ENCODE results near the gene GIPC3.

The GIPC3 gene, protein sequence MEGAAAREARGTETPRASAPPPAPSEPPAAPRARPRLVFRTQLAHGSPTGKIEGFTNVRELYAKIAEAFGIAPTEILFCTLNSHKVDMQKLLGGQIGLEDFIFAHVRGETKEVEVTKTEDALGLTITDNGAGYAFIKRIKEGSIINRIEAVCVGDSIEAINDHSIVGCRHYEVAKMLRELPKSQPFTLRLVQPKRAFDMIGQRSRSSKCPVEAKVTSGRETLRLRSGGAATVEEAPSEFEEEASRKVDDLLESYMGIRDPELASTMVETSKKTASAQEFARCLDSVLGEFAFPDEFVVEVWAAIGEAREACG

DNA sequence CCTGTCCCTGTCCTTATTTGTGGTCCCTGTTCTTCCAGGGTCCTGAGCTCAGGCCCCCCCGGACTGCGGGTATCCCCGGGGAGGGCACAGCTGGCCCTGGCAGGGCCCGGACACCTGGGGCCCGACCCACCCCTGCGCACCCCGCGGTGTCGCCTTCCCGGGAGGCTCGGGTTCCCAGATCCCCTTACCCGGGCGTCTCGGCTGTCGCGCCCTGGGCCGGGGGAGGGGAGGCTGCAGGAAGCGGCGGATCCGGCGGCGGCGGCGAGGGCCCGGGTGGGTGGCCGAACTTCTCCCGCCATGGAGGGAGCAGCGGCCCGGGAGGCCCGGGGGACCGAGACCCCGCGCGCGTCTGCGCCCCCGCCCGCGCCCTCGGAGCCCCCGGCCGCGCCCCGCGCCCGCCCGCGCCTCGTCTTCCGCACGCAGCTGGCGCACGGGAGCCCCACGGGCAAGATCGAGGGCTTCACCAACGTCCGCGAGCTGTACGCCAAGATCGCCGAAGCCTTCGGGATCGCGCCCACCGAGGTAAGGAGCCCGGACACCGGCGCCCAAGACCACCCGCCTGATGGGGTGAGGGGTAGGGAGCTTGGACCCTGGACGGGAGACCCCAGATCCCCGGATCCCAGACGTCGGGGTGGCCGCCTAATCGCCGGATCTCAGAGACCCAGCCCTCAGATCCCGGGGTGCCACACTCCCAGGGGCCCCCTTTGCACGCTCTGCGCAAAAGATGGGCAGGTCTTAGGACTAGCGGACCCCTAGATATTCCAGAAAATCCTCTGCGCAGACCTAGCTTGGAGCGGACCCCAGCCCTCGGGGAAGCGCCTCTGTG lies at the start of gene GIPC3:
GIPC3 (plus strand) TSS at position 178 of the 826 bp plus-strand sequence; CDS start at position 298, 120 bp downstream.
- DNase-seq, result no peak

DNA sequence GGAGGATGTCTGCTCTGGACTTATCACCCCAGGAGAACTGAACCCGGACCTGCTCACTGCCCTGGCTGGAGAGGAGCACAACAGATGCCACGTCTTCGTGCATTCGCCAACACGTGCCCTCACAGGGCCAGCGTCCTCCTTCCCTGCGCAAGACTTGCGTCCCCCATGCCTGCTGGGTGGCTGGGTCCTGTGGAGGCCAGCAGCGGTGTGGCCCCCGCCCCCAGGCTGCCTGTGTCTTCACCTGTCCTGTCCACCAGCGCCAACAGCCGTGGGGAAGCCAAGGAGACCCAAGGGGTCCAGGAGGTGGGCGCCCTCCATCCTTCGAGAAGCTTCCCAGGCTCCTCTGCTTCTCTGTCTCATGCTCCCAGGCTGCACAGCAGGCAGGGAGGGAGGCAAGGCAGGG lies 49.7 kb upstream of the GIPC3 start:
- DNase-seq, result no peak

DNA sequence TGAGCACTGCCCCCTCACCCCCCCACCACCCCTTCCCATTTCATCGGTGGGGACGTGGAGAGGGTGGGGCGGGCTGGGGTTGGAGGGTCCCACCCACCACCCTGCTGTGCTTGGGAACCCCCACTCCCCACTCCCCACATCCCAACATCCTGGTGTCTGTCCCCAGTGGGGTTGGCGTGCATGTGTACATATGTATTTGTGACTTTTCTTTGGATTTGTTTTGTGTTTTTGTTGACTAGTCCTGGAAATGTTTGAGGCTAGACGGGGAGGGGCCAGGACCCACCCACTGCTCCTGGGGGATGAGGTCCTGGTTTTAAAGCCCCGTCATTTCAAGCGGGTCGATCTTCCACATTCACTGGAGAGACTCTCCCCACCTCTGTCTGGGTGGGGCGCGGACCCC lies 49.3 kb upstream of the GIPC3 start:
- no peak for DNase-seq

DNA sequence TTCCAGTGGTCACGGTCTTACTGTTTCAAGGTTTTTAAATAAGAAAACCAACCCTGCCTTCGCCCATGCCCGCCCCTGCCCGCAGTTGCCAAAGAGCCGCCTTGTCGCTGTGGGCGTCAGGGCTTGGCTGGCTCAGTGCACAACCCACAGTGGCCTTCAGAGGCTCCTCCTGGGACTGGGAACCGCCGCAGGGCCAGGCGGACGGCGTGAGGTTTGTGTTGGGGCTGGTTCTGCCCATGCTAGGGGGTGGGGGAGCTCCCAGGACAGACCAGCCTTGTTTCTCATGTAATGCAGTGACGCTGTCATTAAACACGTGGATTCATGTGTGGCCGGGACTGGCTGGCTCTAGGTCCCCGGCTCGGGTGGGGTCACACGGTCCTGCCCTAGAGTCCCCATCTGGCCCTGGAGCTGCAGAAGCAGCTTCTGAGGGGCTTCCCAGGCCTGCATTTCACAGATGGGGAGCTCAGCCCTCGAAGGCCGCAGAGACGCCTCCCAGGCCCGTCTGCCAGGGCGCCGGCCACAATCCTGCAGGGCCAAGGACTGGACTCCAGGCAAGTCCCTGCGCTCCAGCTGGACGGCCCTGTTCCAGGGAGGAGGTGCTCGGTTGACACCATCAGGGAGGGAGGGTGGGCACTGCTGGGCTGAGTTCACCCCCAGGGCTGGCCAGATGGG lies 48.7 kb upstream of the GIPC3 start:
- DNase-seq, result peak; percentile 67

DNA sequence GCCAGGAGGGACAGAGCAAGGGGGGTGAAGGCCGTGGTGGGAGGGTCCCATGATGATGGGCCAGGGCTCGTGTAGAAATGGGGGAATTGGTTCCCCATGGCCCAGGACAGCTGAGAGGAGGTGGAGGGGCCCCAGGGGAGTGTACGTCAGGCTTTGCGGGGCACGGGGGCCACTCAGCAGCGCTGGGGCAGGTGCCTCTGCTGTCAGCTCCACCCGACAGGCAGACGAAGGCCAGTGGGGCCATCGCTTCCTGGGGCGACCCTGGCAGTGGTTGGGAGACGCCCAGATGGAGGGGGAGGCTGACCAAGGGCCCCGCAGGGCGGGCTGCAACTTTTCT lies 48.2 kb upstream of the GIPC3 start:
- no peak for DNase-seq

DNA sequence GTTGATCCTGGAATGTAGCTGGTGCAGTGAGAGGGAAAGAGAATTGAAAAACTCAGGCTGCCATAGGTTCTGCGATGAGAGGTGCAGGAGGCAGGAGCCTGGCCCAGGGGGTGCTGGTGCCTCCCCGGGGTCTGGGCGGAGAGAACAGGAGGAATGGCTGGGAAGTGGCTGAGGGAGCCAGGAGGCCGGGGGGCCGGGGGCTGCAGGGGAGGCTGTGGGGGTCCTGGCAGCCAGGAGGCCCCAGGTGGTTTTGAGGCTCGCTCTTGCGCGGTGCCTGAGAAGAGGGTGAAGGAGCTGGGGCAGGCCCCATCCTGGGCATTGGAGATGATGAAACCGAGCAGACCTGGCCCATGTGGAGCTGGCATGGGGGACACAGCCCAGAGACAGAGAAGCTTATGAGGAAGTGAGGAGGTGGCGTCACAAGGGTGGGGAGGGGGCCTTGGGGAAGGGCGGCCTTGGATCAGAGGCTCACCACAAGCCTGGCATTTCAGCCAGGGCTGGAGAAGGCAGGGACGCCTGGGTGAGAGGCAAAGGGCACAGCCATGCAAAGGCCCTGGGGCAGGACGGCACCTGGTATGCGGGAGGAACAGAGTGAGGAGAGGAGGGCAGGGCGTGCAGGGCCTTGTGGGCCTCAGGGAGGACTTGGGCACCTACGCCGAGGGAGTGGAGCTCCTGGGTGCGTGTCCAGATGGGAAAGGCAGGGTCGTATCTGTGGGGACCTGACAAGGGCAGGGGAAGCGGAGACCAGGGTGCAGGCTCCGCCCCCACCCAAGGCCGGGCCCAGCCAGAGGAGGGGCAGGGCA lies 47.6 kb upstream of the GIPC3 start:
- DNase-seq, result no peak

DNA sequence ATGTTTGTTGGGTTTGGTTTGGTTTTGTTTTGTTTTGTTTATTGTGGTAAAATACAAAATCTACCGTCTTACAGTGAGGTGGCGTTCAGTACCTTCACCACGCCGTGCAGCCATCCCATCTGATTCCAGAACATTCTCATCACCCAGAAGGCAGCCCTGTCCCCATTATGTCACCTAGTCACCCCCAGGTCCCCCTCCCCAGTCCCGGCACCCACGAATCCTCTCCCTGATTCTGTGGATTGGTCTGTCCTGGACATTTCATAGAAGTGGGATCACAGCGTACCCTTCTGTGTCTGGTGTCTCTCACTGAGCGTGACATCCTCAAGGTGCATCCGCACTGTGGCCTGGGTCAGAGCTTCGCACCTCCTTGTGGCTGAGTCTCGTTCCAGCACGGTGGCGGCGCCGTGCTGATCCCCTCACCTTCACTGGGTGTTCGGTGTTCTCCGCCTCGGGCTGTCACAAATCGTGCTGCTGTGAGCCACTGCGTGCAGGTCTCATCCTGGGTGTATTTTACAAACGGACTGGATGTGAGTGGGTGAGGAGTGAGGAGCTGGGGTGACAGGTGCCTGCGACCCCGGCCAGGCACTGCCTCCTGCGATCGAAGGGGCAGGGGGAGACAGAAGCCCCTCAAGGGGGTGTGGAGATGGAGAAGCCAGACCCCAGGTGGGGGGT lies 46.9 kb upstream of the GIPC3 start:
- DNase-seq, result no peak

DNA sequence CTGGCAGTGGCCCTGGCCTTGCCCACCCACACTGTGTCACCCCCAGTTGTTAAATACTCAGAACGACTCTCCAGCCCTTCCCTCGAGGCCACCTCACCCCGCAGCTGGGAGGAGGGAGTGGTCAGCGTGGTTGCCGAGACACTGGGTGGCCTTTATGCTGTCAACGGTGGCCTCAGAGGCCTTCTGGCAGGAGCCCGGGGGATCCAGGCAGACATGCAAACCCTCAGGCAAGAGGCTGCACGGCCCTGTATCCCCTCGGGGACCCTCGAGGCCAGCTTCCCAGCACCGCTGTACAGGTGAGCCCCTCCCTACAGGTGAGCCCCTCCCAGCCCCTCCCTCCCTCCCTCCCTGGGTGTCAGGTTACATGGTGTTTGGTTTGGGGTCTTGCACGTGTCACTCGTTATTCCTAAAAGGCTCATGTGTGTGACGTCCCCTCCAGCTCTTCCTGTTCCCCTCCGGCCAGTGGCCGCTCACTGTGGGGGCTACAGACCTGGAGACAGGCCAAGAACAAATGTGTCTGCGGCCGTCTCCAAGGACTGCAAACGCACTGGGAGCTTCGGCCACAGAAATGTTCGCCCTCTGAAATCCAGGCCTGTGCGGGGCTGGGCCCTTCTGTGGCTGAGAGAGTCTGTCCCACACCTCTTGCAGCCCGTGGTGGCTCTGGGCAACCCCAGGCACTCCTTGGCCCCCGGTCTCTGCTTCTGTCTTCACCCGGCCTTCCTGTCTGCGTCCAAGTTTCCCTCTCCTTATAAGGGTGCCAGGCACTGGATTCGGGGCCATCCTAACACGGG lies 46.1 kb upstream of the GIPC3 start, which contains the start of gene TEKTIP1:
TEKTIP1 (plus strand) TSS at position 210 of the 791 bp plus-strand sequence; CDS start at position 214, 4 bp downstream.
- no peak for DNase-seq

DNA sequence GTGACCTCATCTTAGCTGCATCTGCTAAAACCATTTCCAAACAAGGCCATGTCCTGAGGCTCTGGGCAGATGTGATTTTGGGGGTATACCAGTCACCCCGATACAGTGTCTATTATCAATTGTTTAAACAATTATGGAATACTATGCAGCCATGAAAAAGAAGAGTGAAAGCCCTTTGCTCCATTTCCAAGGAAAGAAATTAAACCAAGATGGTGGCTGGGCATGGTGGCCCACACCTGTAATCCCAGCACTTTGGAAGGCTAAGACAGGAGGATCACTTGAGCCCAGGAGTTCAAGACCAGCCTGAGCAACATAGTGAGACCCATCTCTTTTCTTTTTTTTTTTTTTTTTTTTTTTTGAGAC lies 45.5 kb upstream of the GIPC3 start:
- no peak for DNase-seq

DNA sequence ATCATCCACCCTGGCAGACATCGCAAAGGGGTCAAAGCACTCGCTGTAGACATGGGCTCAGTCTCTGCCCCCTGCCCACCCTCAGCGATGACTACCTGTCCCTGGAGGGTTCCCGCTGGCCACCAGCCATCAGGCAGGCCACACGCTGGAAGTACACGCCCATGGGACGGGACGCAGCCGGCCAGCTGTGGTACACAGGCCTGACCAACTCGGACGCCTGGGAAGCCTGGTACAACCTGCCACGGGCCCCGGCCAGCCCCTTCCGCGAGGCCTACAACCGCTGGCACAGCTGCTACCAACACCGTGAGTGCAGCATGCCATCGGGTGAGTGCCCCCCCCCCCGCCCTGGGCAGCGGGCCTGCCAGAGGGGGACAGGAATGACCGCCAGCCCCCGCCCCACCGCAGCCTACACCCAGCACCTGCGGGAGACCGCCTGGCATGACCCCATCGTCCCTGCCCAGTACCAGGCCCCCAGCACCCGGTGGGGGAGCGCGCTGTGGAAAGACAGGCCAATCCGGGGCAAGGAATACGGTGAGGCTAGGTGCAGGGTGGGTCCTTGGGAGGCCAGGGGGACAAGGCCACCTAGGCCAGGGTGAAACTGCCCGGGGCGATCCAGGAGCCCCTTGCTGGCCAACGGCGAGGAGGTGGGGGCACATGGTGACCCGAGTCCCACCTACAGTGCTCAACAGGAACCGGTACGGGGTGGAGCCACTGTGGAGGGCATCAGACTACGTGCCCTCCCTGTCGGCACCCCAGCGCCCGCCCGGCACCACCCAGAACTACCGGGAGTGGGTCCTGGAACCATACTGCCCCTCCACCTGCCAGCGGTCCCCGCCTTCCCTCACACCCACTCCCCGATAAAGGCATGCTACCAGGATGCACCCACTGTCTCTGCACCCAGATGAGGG lies 41.9 kb upstream of the GIPC3 start:
- no peak for DNase-seq

DNA sequence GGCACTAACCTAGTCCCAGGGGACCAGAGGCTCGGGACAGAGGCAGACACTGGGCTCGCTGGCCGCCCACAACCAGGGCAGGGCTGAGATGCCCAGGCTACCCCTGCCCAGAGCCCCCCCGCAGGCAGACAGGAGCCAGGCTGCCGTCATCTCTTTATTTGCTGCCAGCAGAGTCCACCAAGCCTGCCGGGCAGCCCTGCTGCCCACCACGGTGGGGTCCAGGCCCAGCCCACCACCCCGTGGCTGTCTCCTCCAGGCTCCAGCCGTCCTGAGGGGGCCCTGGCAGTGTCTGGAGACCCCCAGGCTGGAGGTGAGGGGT lies 41.3 kb upstream of the GIPC3 start:
- DNase-seq, result no peak

DNA sequence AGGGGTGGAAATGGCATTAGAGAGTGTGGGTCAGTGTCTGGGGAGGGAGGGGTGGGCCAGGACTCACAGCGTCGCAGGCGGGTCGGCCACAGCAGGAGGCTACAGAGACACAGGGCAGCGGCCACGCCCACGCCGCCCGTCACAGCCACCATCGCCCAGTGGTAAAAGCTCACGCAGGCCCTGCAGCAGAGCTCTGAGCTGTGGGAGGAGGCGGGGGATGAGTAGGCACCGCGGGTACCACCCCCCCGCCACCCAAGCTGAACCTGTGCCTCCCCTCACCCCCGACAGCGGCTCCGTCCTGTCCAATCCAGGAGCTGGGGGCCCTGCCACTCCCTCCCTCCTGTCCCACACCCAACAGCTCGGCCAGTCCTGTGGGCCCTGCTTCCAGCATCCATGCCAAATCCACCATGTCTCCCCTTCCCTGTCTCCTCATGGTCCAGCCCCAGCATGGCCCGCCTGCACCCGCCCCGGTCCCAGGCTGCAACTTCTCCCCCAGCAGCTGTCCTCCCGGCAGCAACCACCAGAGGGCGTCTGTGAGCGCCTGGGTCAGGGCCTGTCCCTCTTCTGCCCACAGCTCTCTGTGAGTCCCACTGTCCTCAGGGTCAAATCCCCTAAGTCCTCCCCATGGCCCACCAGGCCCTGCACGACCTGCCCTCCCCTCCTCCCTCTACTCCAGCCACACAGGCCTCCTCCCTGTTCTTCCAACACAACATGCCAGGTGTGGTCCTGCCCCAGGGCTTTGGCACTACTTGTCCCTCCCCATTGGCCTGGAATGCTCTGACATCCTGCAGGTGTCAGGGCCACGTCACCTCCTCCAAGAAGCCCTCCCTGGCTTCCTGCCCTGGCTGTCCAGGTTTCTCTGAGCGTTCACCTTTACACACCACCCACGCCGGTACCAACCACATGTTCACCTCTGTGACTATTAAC lies 40.3 kb upstream of the GIPC3 start:
- peak; percentile 77 for DNase-seq

DNA sequence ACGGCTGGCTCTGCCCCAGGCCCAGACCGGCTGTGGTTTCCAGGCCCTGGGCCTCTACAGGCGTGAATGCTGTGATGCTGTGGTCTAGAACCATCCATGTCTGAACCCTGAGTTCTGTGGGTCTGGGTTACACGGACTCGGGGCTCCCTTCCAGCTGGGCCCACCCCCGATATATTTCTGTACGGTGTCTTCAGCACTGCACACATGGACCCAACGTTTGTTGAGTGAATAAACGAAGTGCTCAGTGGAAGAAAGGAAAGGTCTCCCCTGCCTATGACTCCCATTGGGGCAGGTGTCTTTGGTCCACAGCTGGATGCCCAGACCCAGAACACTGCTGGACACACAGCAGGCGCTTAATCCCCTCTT lies 39.6 kb upstream of the GIPC3 start:
- no peak for DNase-seq

DNA sequence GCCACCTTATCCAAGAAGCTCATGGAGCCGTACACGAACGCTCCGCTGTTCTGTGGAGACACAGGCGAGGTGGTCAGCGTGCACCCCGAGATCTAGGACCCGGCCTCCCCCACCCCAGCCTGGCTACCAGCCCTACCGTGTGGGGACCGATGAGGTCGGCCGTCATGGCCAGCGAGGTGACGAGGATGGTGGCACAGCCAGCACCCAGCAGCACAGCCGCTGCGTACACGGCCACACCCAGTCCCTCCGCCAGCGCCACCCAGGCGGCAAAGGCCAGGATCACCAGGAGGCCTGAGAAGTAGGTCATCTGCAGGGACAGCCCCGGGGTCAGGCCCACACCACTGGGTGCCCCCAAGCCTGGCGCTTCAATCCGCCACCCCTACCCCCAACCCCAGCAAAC lies 39.2 kb upstream of the GIPC3 start:
- no peak for DNase-seq

DNA sequence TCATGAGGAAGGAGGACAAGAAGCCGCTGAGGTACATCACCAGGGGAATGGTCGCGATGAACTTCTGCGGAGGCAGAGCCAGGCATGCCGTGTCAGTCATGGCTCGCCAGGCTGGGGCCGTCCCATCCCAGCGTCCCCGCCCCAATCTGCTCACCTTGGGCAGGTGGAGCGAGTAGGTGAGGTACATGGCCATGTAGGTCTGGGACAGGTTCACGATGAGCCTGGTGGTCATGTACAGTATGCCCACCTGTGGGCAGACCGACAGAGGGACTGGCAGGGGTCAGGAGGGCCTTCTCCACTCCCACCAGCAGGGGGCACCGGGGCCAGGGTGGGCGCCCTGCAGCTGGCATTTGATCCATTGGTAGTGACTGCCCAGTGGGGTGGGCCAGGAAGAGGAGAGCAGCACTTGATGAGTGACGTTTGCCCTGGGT lies 38.0 kb upstream of the GIPC3 start:
- DNase-seq, result no peak

DNA sequence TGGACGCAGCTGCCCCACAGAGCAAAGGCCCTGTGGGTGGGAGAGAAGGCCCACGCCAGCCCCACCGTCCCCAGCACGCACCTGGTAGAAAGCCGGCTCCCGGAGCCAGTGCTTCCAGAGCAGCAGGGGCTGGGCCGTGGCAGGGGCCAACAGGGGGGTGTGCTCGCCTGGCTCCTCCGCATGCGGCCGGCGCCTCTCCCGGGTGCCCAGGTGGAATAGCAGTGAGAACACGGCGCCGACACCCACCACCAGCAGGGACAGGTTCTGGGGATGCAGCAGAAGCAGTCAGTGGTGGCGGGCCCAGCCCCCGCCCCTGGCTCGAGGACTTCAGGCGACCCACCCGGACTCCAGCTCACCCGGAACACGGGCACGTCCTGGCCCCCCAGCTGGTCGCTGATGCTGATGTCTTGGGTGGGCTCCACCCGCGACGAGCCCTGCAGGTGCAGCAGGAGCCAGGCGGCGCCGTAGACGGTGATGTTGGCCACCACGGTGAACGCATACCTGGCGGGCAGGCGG lies 37.5 kb upstream of the GIPC3 start:
- no peak for DNase-seq

DNA sequence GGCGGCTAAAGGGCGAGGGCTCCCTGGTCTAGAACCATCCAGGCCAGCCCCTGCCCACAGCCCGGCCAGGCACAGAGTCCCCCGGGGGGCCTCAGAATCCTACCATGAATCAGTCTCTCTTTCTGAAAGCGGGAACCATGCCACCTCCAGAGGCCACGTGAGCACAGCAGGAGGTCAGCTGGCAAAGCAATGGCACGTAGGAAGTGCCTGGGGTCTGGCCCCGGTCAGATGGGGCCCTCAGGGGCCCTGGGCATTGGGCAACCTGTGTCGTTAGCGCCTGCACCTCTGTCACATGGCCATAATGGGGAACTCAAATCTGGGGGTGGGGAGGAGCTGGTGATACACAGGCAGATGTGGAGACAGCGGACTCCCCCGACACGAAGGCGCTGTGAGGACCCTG lies 36.7 kb upstream of the GIPC3 start:
- no peak for DNase-seq

DNA sequence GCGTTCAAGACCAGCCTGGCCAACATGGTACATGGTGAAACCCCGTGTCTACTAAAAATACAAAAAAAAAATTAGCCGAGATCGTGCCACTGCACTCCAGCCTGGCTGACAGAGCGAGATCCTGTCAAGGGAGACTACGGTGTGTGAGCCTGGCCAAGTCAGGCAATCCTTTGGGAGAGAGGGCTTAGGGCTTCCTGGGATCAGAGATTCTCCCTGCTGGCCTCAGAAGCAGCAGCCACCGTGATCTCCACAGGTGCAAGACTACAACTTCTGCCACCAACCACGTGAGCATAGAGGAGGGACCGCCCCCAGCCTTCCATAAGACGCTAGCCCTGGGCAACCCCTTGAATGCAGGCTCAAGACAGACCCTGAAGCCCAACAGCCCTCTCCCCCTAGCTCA lies 35.5 kb upstream of the GIPC3 start:
- DNase-seq, result no peak
